SIG-M5 treated with dmso at 0.1 percent for 504 hours (cell line): Measurements from ENCODE around the gene RABIF.
"Not testable (repeated sequence)": the region's sequence is repeated elsewhere in the genome, so short reads cannot be mapped to it uniquely, and the experiment has no call there.

Experiments used
- DNase-seq: peaks from one replicate; lab custom pipeline; 2025; ENCODE audit not compliant: unreplicated experiment; lab: John Stamatoyannopoulos, UW

Gene RABIF

DNA sequence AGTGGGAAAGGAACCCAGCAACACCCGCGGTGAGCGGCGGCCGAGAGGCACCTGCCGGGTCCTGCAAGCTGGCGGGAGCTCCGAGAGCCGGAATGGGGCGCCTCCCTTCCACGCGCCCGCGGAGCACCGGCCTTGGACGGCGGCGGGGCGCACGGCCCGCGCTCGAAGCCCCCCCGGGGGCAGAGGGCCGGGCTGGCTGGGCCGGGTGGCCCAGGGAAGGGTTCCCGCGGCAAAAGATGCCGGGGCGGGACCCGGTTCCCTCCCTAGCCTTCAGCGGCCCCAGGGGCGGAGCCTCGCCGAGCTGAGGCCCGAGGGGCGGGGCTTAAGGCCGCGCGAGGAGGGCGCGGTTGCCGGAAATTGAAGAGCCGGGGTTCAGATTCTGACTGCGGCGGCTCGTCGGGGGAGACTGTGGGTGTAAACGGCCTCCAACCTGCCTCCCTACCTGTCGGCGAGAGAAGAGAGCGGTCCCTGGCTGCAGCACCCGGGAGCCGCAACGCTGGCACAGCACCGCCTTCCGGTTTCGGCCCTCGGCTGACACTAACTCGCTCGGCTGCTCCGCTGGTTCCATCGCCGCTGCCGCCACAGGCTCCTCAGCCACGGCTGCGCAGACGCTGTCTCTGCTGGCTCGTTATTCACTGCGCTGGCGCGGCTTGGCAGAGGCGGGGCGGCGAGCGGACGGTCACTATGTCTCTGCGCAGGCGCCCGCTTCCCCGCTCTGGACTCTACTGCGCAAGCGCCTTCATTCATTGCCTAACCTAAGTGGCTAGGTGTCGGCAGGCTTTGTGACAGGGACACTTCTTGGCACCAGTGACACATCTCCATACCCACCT lies at the start of gene RABIF:
Gene RABIF (minus strand): TSS at position 619 of the 830 bp plus-strand sequence. CDS start 51 bp downstream, at position 568.
- peak; percentile 99 for DNase-seq

DNA sequence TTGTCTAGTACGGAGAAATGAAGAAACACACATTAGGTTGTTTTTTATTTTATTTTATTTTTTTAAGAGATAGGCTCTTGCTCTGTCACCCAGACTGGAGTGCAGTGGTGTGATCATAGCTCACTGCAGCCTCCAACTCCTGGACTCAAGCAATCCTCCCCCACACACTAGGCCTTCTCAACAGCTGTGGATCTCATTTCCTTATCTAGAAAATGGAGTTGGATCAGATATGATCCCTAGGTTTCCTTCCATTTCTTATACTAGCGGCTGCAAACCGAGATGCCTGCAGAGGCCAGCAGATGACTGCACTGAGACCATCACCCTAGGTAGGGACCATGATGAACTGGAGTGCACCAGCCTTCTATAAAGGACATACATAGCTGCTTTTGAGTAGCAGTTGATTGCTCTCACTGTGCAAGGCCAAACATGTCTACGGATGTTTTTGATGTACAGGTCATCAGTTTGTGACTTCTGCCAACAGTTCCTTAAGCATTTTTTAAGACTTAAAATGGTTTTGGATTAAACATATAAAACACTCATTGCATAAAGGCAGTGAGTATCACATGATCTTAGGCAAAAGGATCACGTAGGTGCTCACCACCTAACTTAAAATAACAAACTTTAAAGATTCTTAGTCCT lies 49.5 kb upstream of the RABIF start:
- no peak for DNase-seq

DNA sequence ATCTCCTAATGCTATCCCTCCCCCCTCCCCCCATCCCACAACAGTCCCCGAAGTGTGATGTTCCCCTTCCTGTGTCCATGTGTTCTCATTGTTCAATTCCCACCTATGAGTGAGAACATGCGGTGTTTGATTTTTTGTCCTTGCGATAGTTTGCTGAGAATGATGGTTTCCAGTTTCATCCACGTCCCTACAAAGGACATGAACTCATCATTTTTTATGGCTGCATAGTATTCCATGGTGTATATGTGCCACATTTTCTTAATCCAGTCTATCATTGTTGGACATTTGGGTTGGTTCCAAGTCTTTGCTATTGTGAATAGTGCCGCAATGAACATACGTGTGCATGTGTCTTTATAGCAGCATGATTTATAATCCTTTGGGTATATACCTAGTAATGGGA lies 47.5 kb upstream of the RABIF start:
- not testable (repeated sequence) for DNase-seq

DNA sequence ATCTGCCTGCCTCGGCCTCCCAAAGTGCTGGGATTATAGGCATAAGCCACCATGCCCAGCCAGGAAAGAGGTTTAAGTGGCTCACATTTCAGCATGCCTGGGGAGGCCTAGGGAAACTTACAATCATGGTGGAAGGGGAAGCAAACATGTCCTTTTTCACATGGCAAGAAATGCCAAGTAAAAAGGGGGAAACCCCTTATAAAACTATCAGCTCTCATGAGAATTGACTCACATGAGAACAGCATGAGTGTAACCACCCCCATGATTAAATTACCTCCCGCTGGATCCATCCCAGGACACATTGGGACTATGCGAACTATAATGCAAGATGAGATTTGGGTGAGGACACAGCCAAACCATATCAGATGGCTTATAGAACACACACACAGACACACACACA lies 46.9 kb upstream of the RABIF start:
- DNase-seq, result no peak

DNA sequence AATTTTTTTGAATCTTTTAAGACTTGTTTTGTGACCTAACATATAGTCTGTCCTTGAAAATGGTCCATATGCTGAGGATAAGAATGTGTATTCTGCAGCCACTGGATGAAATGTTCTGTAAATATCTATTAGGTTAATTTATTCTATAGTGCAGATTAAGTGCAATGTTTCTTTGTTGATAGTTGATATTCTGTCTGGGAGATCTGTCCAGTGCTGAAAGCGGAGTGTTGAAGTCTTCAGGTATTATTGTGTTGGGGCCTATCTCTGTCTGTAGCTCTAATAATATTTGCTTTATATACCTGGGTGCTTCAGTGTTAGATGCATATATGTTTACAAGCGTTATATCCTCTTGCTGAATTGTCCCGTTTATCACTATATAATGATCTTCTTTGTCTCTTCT lies 45.8 kb upstream of the RABIF start:
- DNase-seq, result no peak

DNA sequence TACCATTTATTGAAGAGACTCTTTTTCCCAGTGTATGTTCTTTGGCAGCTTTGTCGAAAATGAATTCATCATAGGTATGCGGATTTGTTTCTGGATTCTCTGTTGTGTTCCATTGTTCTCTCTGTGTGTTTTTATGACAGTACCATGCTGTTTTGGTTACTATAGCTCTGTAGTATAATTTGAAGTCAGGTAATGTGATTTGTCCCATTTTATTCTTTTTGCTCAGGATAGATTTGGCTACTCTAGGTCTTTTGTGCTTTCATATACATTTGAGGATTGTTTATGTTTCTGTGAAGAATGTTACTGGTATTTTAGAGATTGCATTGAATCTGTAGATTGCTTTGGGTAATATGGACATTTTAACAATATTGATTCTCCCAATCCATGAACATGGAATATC lies 43.5 kb upstream of the RABIF start:
- DNase-seq, result no peak

DNA sequence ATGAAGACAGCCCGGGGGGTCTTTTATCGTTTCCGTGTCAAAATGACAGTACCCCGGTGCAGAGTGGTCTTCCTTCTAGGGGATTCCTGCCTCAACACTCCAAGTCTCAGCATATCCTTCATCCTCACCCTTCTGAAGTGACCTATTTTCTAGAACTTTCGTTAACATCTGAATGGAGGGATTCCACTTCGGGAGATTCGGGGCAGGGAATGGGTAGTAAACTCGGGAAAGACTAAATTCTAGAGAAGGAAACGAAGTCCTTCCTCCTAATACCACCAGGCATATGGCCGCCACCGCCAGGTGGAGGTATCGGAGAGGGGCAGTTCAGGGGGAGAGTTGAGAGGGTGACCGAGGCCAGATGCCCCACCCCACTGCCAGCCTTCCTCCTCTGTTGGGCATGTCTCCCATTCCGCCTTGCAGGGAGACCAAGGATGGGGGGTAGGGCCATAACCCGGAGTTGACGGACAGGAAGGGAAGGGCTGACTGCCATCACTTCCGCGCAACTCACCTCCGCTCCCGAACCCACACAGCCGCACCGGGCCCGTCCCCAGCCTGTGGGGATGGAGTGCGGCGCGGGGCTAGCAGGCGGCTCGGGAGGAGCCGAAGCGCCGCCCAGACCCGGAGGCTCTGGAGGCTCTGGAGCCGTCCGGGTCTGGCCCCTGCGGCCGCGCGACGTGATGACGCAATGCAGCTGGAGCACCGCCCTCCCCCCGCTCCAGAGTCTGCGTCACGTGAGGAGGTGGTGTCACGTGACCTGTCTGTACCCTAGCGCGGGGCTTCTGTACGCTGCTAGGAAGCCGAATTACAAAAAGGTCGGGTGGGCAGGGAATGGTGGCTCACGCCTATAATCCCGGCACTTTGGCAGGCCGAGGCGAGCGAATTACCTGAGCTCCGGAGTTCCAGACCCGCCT lies 37.9 kb upstream of the RABIF start, which contains the start of gene KLHL12:
Gene KLHL12 (minus strand): TSS at position 654 of the 911 bp plus-strand sequence. CDS start 2,072 bp downstream, outside the sequence.
- DNase-seq, result peak; percentile 99

DNA sequence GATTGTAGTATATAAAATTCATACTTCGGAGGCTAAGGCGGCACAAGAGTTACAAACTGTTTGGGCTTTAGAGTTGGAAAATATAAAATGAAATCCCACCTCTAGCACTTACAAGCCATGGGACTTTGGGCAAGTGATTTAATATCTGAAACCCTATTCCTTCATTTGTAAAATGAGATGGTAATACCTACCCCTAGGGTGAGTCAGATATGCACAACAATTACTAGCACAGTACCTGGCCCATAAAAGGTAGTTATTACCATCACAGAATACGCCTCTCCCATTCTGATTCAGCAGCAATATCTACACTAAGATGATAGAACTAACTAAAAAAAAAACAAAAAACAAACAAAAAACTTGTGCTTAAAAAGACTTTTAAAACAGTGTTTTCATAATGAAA lies 34.6 kb upstream of the RABIF start:
- DNase-seq, result no peak

DNA sequence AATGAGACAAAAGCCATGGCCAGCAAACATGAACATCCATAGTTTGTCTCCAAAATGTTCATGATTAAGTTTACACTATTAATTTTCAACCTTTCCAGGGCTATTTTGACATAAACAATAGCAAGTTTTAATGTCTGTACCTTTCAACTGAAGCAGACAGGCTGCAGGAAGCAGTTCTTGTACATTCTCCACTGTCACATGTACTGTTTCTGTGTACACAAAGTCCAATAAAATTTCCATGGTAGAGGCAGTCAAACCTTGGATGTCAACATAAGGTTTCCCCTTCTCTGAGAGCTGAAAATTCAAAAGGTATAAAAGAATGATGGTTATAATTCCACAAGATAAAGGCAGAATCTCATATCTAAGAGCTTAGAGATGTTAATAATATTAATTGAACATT lies 30.7 kb upstream of the RABIF start:
- no peak for DNase-seq

DNA sequence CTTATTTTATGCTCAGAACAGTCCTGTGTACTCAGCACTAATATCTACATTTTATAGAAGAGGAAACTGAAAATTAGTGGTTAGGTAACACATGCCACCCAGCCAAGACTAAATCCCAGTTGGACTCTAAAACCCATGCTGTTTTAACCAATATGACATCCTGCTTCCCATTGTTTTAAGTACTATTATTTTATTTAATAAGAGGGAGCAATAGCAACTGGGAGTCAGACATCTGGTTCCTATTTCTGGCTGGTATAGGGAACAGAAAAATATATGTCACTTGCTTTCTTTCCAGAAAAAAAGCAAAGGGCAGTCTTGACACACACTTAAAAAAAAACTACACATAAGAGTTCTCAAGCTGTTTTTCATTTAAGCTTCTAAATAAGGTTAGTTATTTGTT lies 26.2 kb upstream of the RABIF start:
- DNase-seq, result no peak

DNA sequence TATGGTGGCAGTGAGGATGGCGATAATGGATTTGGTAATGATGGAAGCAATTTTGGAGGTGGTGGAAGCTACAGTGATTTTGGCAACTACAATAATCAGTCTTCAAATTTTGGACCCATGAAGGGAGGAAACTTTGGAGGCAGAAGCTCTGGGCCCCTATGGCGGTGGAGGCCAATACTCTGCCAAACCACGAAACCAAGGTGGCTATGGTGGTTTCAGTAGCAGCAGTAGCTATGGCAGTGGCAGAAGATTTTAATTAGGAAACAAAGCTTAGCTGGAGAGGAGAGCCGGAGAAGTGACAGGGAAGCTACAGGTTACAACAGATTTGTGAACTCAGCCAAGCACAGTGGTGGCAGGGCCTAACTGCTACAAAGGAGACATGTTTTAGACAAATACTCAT lies 23.5 kb upstream of the RABIF start:
- not testable (repeated sequence) for DNase-seq

DNA sequence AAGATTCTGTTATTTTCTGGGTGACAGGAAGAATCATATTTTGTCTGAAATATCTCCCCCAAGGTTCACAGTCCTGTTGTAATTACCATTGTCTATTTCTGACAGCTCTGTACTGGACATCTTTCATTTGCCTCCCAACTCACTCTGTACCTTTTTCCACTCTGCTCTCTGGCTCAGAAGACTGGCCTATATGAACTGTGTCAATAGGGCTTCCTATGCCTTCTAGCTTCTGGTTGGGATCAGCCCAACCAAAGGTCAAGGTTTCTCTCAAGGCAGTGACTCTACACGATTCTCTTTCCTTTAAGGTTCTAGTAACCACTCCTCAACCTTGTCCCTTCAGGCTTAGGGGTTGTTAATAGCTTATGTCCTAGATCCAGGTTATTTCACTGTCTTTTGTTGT lies 20.5 kb upstream of the RABIF start:
- DNase-seq, result no peak

DNA sequence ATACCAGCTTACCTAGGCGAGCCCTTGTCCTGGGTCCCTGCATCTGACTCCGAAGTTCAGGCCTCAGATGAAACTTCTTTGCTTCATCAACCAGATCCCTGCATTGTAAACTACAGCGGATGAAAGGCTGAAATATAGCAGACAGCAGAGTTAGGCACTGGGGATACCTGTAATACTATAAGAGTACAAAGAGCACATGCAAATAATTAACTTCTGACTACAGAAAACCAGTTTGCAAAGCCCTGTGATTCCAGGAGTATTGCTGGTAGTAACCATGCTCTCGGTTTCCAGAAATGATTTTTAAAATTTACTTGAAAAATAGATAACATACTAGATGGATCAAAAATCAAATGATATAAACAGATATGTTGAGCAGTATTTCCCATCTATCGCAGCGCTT lies 20.0 kb upstream of the RABIF start:
- DNase-seq, result no peak

DNA sequence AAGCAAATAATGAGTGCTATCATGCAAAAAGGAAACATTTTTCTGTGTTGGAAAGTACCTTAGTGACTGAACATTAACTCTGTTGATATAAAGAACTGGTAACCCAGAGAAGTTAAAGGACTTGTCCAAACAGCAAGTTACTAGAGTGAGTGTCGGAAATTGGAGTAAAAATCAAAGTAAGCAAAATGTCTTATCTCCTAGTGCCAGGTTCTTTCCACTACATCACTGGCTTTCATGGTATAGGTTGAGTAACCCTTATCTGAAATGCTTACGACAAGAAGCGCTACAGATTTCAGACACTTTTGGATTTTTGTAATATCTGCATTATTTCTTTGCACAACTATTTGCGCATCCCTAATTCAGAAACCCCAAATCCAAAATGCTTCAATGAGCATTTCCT lies 16.4 kb upstream of the RABIF start:
- DNase-seq, result no peak

DNA sequence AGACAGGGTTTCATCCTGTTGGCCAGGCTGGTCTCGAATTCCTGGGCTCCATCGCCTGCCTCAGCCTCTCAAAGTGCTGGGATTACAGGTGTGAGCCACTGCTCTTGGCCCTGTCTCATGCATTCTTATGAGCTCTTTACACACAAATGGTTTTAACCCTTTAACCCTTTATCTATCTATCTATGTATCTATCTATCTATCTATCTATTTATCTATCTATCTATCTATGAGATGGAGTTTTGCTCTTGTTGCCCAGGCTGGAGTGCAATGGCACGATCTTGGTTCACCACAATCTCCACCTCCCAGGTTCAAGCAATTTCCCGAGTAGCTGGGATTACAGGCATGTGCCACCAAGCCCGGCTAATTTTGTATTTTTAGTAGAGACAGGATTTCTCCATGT lies 14.9 kb upstream of the RABIF start:
- not testable (repeated sequence) for DNase-seq

DNA sequence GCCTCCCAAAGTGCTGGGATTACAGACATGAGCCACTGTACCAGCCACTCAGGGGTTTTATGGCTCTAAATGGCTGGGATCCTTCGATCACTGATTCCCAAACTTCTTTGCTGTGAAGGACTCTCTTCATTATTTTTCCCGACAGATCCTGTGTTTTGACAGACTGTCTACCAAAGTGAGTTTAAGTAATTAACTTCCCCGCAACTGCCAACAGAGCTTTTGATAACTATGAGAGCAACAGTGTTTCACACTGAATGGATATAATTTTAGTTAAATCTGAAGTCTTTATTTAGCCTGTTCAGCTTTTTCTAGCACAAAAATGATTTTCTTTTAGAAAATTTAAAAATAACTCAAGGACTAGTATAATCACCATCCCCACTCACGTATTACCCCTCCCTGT lies 12.6 kb upstream of the RABIF start:
- no peak for DNase-seq

DNA sequence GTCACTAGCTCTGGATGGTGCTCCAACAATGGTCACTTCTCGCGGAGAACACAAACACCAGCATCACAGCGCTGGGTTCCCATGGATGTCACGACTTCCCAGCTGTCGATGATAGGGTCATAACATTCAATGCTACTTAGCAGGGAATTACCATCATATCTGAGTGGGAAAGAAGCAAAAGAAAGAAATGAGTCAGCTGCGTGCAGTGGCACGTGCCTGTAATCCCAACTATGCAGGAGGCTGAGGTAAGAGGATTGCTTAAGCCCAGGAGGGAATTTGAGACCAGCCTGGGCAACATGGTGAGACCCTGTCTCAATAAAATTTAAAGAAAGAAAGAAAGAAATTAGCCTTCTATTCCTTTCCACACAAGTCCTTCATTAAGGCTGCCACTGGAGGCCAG lies 3.6 kb upstream of the RABIF start:
- no peak for DNase-seq

DNA sequence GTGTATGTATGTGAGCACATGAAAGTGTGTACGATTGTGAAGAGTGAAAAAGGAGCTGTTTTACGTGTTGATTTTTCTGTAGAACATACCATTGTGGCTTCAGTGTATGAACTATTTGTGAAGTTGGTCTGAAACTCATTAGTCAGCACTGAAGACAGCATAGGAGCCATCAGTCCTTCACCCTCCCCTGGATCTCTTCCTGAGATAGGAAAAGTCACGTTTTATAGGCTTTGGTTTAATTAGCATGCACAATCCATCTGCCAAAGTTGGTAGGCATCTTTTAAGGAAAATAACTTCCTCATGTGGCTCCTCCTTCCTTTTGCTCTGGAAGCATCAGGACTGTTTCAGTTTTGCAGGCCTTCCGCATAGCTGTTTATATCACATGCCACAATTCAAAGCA lies 1.4 kb upstream of the RABIF start:
- no peak for DNase-seq

DNA sequence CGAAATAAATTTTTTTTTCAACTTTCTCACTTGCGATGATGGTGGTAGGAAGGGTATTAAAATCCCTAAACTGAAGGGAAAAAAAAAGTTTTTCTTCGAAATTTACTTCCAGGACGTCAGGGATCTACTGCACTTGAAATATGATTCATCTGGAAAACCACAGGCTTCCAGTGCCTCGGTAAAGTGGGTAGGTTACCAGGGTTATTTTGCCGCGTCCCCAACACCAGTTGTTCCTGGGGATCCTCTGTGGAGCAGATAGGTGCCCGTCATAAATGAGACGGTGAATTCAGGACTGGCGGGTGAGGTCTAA lies 773 bp downstream of the RABIF start:
- DNase-seq, result peak; percentile 57

DNA sequence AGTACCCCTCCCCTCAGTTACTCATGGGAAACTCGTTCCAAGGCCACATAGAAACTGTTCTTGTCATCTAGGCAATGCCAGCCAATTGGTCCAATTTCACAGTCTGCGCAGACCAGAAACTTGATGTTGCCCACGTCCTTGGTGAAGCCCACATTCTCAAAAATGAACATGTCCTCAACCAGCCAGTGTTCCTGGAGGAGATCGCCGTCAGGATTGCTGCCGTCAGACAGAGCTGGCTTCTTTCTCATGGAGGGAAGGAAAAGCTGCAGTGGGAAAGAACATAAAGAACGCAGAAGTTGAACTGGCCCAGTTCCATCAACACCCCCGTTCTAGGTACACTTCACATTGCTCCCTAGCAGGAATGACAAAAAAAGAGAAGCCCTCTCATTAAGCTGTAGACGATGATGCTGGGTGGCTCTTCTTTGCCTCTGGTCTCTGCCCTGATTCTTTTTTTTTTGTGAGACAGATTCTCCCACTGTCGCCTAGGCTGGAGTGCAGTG lies 7.9 kb downstream of the RABIF start:
- DNase-seq, result no peak

DNA sequence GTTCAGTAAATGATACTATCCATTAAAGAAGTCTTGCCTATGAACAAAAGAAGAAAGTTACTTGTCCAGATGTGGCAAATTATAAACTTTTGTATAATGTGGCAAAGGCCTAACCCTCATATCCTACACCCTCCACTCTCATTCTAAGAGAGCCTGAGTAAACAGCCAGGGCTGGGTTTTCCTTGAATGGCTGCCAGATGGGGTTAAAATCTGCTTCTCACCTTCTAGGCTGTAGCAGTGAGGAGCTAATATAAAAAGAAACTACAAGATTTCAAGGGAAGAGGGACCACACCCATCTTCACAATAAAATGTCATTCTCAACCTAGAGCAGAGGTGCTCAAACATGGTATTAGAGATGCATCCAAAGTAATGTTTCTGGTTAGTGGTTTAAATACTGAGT lies 8.9 kb downstream of the RABIF start:
- DNase-seq, result no peak
